ENCODE results near the gene PKD1L1.

- no peak for TF ChIP-seq POLR2A (IDR thresholded peaks at IDR 0.05)
- no peak for TF ChIP-seq CTCF (IDR thresholded peaks at IDR 0.05 in 4 of 5, conservative IDR thresholded peaks at IDR 0.05 in 1 of 5)
These were observed 18.9 kb upstream of the PKD1L1 start for GRCh38 chr7:47967123-47967522.
